ENCODE results near the gene ATP1A4.

Gene ATP1A4

GRCh38 chr1:160112357-160112756 is 39.0 kb upstream of the ATP1A4 start:
- no peak for TF ChIP-seq POLR2AphosphoS5 (IDR thresholded peaks at IDR 0.05; ENCODE audit: borderline replicate concordance, low read depth, low read length)
- TF ChIP-seq EZH2 (IDR thresholded peaks at IDR 0.05) = no peak
- TF ChIP-seq FOXP2 (optimal IDR thresholded peaks at IDR 0.05; ENCODE audit: control extremely low read depth, extremely low read length, insufficient read depth) = no peak
- H3K9ac ChIP-seq (ENCODE audit: insufficient read length) = no peak overlapping the region
- DNase-seq (ENCODE audit: low read depth, low spot score) = no peak

GRCh38 chr1:160113407-160113806 is 38.0 kb upstream of the ATP1A4 start:
- Histone ChIP-seq H3K36me3 (ENCODE audit: insufficient read depth, low read length) (no peaks in the 10 kb centered on the region), H3K9me3 (ENCODE audit: low read depth, low read length) (no peaks in the 10 kb centered on the region), H3K4me3 (no peak overlapping the region), H3K27ac (no peak overlapping the region), H3K9ac (ENCODE audit: insufficient read length) (no peak overlapping the region)
- TF ChIP-seq POLR2AphosphoS5 (IDR thresholded peaks at IDR 0.05; ENCODE audit: borderline replicate concordance, low read depth, low read length) = no peak
- no peak for TF ChIP-seq EZH2 (IDR thresholded peaks at IDR 0.05)
- no peak for TF ChIP-seq FOXP2 (optimal IDR thresholded peaks at IDR 0.05; ENCODE audit: control extremely low read depth, extremely low read length, insufficient read depth)
- DNase-seq (ENCODE audit: low read depth, low spot score) = no peak

More at GRCh38 chr1:160112357-160112756, 39.0 kb upstream of the ATP1A4 start:
- H3K4me3 ChIP-seq = no peak overlapping the region
- H3K9me3 ChIP-seq (ENCODE audit: low read depth, low read length) = no peaks in the 10 kb centered on the region
- no peak overlapping the region for H3K27ac ChIP-seq
- H3K36me3 ChIP-seq (ENCODE audit: insufficient read depth, low read length) = no peaks in the 10 kb centered on the region

GRCh38 chr1:160114085-160114484 is 37.3 kb upstream of the ATP1A4 start:
- H3K27ac ChIP-seq = no peak overlapping the region
- no peak overlapping the region for H3K4me3 ChIP-seq
- no peak overlapping the region for H3K9ac ChIP-seq (ENCODE audit: insufficient read length)
- DNase-seq (ENCODE audit: low read depth, low spot score) = no peak
- H3K36me3 ChIP-seq (ENCODE audit: insufficient read depth, low read length) = no peaks in the 10 kb centered on the region
- H3K9me3 ChIP-seq (ENCODE audit: low read depth, low read length) = no peaks in the 10 kb centered on the region
- TF ChIP-seq EZH2 (IDR thresholded peaks at IDR 0.05) = no peak
- TF ChIP-seq FOXP2 (optimal IDR thresholded peaks at IDR 0.05; ENCODE audit: control extremely low read depth, extremely low read length, insufficient read depth) = no peak
- TF ChIP-seq POLR2AphosphoS5 (IDR thresholded peaks at IDR 0.05; ENCODE audit: borderline replicate concordance, low read depth, low read length) = no peak

- H3K4me3 ChIP-seq = no peak within 1 kb of the TSS
- H3K36me3 ChIP-seq (ENCODE audit: insufficient read depth, low read length) = no peaks in the 10 kb centered on the region
- H3K9ac ChIP-seq (ENCODE audit: insufficient read length) = no peak within 1 kb of the TSS
- TF ChIP-seq FOXP2 (optimal IDR thresholded peaks at IDR 0.05; ENCODE audit: control extremely low read depth, extremely low read length, insufficient read depth) = no peak
- TF ChIP-seq POLR2AphosphoS5 (IDR thresholded peaks at IDR 0.05; ENCODE audit: borderline replicate concordance, low read depth, low read length) = no peak
- TF ChIP-seq EZH2 (IDR thresholded peaks at IDR 0.05) = no peak
- no peaks in the 10 kb centered on the region for H3K9me3 ChIP-seq (ENCODE audit: low read depth, low read length)
- no peak within 1 kb of the TSS for H3K27ac ChIP-seq
- DNase-seq (ENCODE audit: low read depth, low spot score) = no peak
Measured at GRCh38 chr1:160115545-160116282, 35.7 kb upstream of the ATP1A4 start, which contains the start of gene ATP1A2. Gene ATP1A2 (plus strand): TSS chr1:160115759. CDS start chr1:160115862, 103 bp downstream.

GRCh38 chr1:160116283-160117147 is 34.9 kb upstream of the ATP1A4 start:
- no peak overlapping the region for H3K4me3 ChIP-seq
- H3K9me3 ChIP-seq (ENCODE audit: low read depth, low read length) = no peaks in the 10 kb centered on the region
- DNase-seq (ENCODE audit: low read depth, low spot score) = no peak
- no peak overlapping the region for H3K27ac ChIP-seq
- H3K9ac ChIP-seq (ENCODE audit: insufficient read length) = no peak overlapping the region
- TF ChIP-seq POLR2AphosphoS5 (IDR thresholded peaks at IDR 0.05; ENCODE audit: borderline replicate concordance, low read depth, low read length) (no peak), EZH2 (IDR thresholded peaks at IDR 0.05) (no peak), FOXP2 (optimal IDR thresholded peaks at IDR 0.05; ENCODE audit: control extremely low read depth, extremely low read length, insufficient read depth) (no peak)
- no peaks in the 10 kb centered on the region for H3K36me3 ChIP-seq (ENCODE audit: insufficient read depth, low read length)

GRCh38 chr1:160117300-160117699 is 34.1 kb upstream of the ATP1A4 start:
- Histone ChIP-seq H3K9me3 (ENCODE audit: low read depth, low read length) (no peaks in the 10 kb centered on the region), H3K9ac (ENCODE audit: insufficient read length) (no peak overlapping the region), H3K36me3 (ENCODE audit: insufficient read depth, low read length) (no peaks in the 10 kb centered on the region), H3K27ac (no peak overlapping the region), H3K4me3 (no peak overlapping the region)
- no peak for TF ChIP-seq EZH2 (IDR thresholded peaks at IDR 0.05)
- no peak for TF ChIP-seq FOXP2 (optimal IDR thresholded peaks at IDR 0.05; ENCODE audit: control extremely low read depth, extremely low read length, insufficient read depth)
- TF ChIP-seq POLR2AphosphoS5 (IDR thresholded peaks at IDR 0.05; ENCODE audit: borderline replicate concordance, low read depth, low read length) = no peak
- no peak for DNase-seq (ENCODE audit: low read depth, low spot score)

- no peak for DNase-seq (ENCODE audit: low read depth, low spot score)
- Histone ChIP-seq H3K4me3 (no peak overlapping the region), H3K27ac (no peak overlapping the region)
Measured at GRCh38 chr1:160117709-160118183, 33.7 kb upstream of the ATP1A4 start.

GRCh38 chr1:160118928-160119327 is 32.5 kb upstream of the ATP1A4 start:
- DNase-seq (ENCODE audit: low read depth, low spot score) = no peak
- TF ChIP-seq FOXP2 (optimal IDR thresholded peaks at IDR 0.05; ENCODE audit: control extremely low read depth, extremely low read length, insufficient read depth) = no peak
- TF ChIP-seq EZH2 (IDR thresholded peaks at IDR 0.05) = no peak
- no peak for TF ChIP-seq POLR2AphosphoS5 (IDR thresholded peaks at IDR 0.05; ENCODE audit: borderline replicate concordance, low read depth, low read length)

More at GRCh38 chr1:160117709-160118183, 33.7 kb upstream of the ATP1A4 start:
- no peaks in the 10 kb centered on the region for H3K36me3 ChIP-seq (ENCODE audit: insufficient read depth, low read length)
- H3K9me3 ChIP-seq (ENCODE audit: low read depth, low read length) = no peaks in the 10 kb centered on the region
- H3K9ac ChIP-seq (ENCODE audit: insufficient read length) = no peak overlapping the region
- no peak for TF ChIP-seq POLR2AphosphoS5 (IDR thresholded peaks at IDR 0.05; ENCODE audit: borderline replicate concordance, low read depth, low read length)
- TF ChIP-seq FOXP2 (optimal IDR thresholded peaks at IDR 0.05; ENCODE audit: control extremely low read depth, extremely low read length, insufficient read depth) = no peak

More at GRCh38 chr1:160118928-160119327, 32.5 kb upstream of the ATP1A4 start:
- no peak overlapping the region for H3K27ac ChIP-seq
- H3K36me3 ChIP-seq (ENCODE audit: insufficient read depth, low read length) = no peaks in the 10 kb centered on the region
- H3K9ac ChIP-seq (ENCODE audit: insufficient read length) = no peak overlapping the region
- H3K9me3 ChIP-seq (ENCODE audit: low read depth, low read length) = no peaks in the 10 kb centered on the region
- no peak overlapping the region for H3K4me3 ChIP-seq
